ENCODE measurements around the gene VPS72. TPM values are rescaled to one million over a fixed set of nuclear protein-coding genes. Genes with fewer than 3 reads are reported as not detected.
A peak's percentile ranks its signal among the peaks of the same experiment; 100 is the strongest.

Gene VPS72
- total and polyA plus RNA-seq, 2 of the 13 experiments (the other 11 are each of a cell fraction or from before 2014, with no cell fraction given) = 33.7 to 34.5 TPM

GRCh38 chr1:151198254-151199127 lies 8.5 kb upstream of the VPS72 start, which contains the start of gene PIP5K1A (continued):
- TF ChIP-seq ZNF232 (CRISPR knock-in tag; IDR thresholded peaks at IDR 0.05; ENCODE audit: borderline replicate concordance) (peak; percentile 51; the same call in 1 of the 2 replicates), IKZF4 (CRISPR knock-in tag; IDR thresholded peaks at IDR 0.05; ENCODE audit: borderline replicate concordance, low read depth, not compliant biosample characterization) (peak; percentile 24), KMT2A (CRISPR knock-in tag; IDR thresholded peaks at IDR 0.05) (peak; percentile 64), PAXIP1 (CRISPR knock-in tag; conservative IDR thresholded peaks at IDR 0.05) (peak; percentile 17; the same call in 1 of the 2 replicates), ZNF639 (CRISPR knock-in tag; conservative IDR thresholded peaks at IDR 0.05) (no peak), TP53 (CRISPR knock-in tag; conservative IDR thresholded peaks at IDR 0.05) (peak; percentile 58; the same call in 1 of the 2 replicates), KLF11 (CRISPR knock-in tag; IDR thresholded peaks at IDR 0.05) (peak; percentile 54; the same call in 1 of the 2 replicates), ZNF879 (CRISPR knock-in tag; IDR thresholded peaks at IDR 0.05) (no peak), ZFY (CRISPR knock-in tag; IDR thresholded peaks at IDR 0.05) (peak; percentile 86), SP5 (CRISPR knock-in tag; IDR thresholded peaks at IDR 0.05; ENCODE audit: borderline replicate concordance, low read depth) (0 out of 2 replicates have a peak, but pooled peaks have one; percentile 6), ERF (CRISPR knock-in tag; IDR thresholded peaks at IDR 0.05) (peak; percentile 45; the same call in 1 of the 2 replicates), MYC (CRISPR knock-in tag; IDR thresholded peaks at IDR 0.05; ENCODE audit: borderline replicate concordance) (peak; percentile 47; the same call in 1 of the 2 replicates), ZFP62 (CRISPR knock-in tag; IDR thresholded peaks at IDR 0.05) (no peak), ZBTB37 (CRISPR knock-in tag; IDR thresholded peaks at IDR 0.05) (no peak), LBX2 (CRISPR knock-in tag; IDR thresholded peaks at IDR 0.05; ENCODE audit: borderline replicate concordance) (no peak), ZNF614 (CRISPR knock-in tag; IDR thresholded peaks at IDR 0.05; ENCODE audit: borderline replicate concordance) (no peak), GABPB1 (CRISPR knock-in tag; IDR thresholded peaks at IDR 0.05) (peak; percentile 51; the same call in 1 of the 2 replicates), PHF8 (CRISPR knock-in tag; IDR thresholded peaks at IDR 0.05) (peak; percentile 79), ZNF772 (CRISPR knock-in tag; IDR thresholded peaks at IDR 0.05) (peak; percentile 18; the same call in 1 of the 2 replicates), TFDP2 (CRISPR knock-in tag; IDR thresholded peaks at IDR 0.05) (peak; percentile 76), ZNF501 (CRISPR knock-in tag; IDR thresholded peaks at IDR 0.05) (peak; percentile 19; the same call in 1 of the 2 replicates), ZNF446 (CRISPR knock-in tag; IDR thresholded peaks at IDR 0.05) (peak; percentile 81)

All from HepG2 (cell line).